Skin of body (tissue), 2 donors: ENCODE measurements around the gene RBM44. TPM values are rescaled to one million over a fixed set of nuclear protein-coding genes. Genes with fewer than 3 reads are reported as not detected.
"Not testable (repeated sequence)": the region's sequence is repeated elsewhere in the genome, so short reads cannot be mapped to it uniquely, and the experiment has no call there.

Source experiments
- DNase-seq: peaks from one replicate; lab custom pipeline; 2025; lab: John Stamatoyannopoulos, UW
- total RNA-seq: library from RNA; depleted of rRNA; stranded (reverse); fragments of >200 nt; gene quantifications from one replicate; pipeline ENCODE4 v1.2.3, GENCODE V29; 2014

Gene RBM44
- total RNA-seq, 1 donor from 2014 or later, result 2.1 TPM

GRCh38 chr2:237774811-237775553 lies 23.6 kb upstream of the RBM44 start:
- no peak for DNase-seq

- DNase-seq, result no peak
These were observed 19.1 kb upstream of the RBM44 start for GRCh38 chr2:237779521-237779920.

- DNase-seq, result no peak
These were observed 16.4 kb upstream of the RBM44 start for GRCh38 chr2:237782181-237782580.

GRCh38 chr2:237783678-237784077 lies 14.9 kb upstream of the RBM44 start:
- not testable (repeated sequence) for DNase-seq

- DNase-seq, result no peak
These were observed 11.6 kb upstream of the RBM44 start for GRCh38 chr2:237786936-237787335.

GRCh38 chr2:237790353-237790752 lies 8.2 kb upstream of the RBM44 start:
- no peak for DNase-seq

- DNase-seq, result no peak
These were observed 6.4 kb upstream of the RBM44 start for GRCh38 chr2:237791977-237792727.

GRCh38 chr2:237797253-237797652 lies 1.3 kb upstream of the RBM44 start:
- no peak for DNase-seq

GRCh38 chr2:237799060-237799428 lies 465 bp downstream of the RBM44 start:
- DNase-seq, result no peak

- no peak for DNase-seq
These were observed 2.9 kb downstream of the RBM44 start for GRCh38 chr2:237801466-237801865.

- DNase-seq, result no peak
These were observed 7.8 kb downstream of the RBM44 start for GRCh38 chr2:237806334-237806733.

- DNase-seq, result no peak
These were observed 17.1 kb downstream of the RBM44 start for GRCh38 chr2:237815637-237816036.

- no peak for DNase-seq
These were observed 18.0 kb downstream of the RBM44 start for GRCh38 chr2:237816531-237816930.

- no peak for DNase-seq
These were observed 19.5 kb downstream of the RBM44 start for GRCh38 chr2:237818066-237818473.

GRCh38 chr2:237819231-237819630 lies 20.7 kb downstream of the RBM44 start:
- DNase-seq, result no peak

- no peak for DNase-seq
These were observed 21.8 kb downstream of the RBM44 start for GRCh38 chr2:237820421-237820820.

- no peak for DNase-seq
These were observed 25.0 kb downstream of the RBM44 start for GRCh38 chr2:237823544-237823943.

GRCh38 chr2:237824085-237824484 lies 25.5 kb downstream of the RBM44 start:
- no peak for DNase-seq

- DNase-seq, result no peak
These were observed 28.9 kb downstream of the RBM44 start for GRCh38 chr2:237827421-237827987.

- no peak for DNase-seq
These were observed 31.9 kb downstream of the RBM44 start for GRCh38 chr2:237830522-237830921.

GRCh38 chr2:237833546-237833945 lies 35.0 kb downstream of the RBM44 start:
- DNase-seq, result no peak

GRCh38 chr2:237835372-237835771 lies 36.8 kb downstream of the RBM44 start:
- DNase-seq, result no peak

GRCh38 chr2:237841051-237841450 lies 42.5 kb downstream of the RBM44 start:
- no peak for DNase-seq
